Suprapubic skin (tissue), 4 donors: ENCODE results near the gene DSTN.
"Not testable (repeated sequence)": the region's sequence is repeated elsewhere in the genome, so short reads cannot be mapped to it uniquely, and the experiment has no call there.

Experiments used
- EP300 ChIP-seq: sonication (generic); formaldehyde crosslinking; IDR thresholded peaks from one replicate; pipeline ENCODE4 v1.6.1; 2017; ENCODE audit warnings: antibody characterized with exemption
- POLR2A ChIP-seq, 2 donors: fragments of 450-650 bp; IDR thresholded peaks; one replicate each; pipeline ENCODE4 v1.6.1; 2017; ENCODE audit warnings: antibody characterized with exemption in 2 of 2, mild to moderate bottlenecking in 2 of 2, moderate library complexity in 2 of 2
- POLR2AphosphoS5 ChIP-seq, 3 donors: sonication (generic); formaldehyde crosslinking; IDR thresholded peaks; one replicate each; pipeline ENCODE4 v1.6.1; 2017; ENCODE audit warnings: antibody characterized with exemption in 3 of 3
- TF ChIP-seq, protein P1 (sequence below), 2 donors: fragments of 200-600 bp in 1 of 2; fragments of 450-650 bp in 1 of 2; sonication (generic) in 1 of 2; IDR thresholded peaks; one replicate each; pipeline ENCODE4 v1.5.1; 2016 to 2019; ENCODE audit warnings: antibody characterized with exemption in 2 of 2, mild to moderate bottlenecking in 1 of 2, moderate library complexity in 1 of 2

DNA sequence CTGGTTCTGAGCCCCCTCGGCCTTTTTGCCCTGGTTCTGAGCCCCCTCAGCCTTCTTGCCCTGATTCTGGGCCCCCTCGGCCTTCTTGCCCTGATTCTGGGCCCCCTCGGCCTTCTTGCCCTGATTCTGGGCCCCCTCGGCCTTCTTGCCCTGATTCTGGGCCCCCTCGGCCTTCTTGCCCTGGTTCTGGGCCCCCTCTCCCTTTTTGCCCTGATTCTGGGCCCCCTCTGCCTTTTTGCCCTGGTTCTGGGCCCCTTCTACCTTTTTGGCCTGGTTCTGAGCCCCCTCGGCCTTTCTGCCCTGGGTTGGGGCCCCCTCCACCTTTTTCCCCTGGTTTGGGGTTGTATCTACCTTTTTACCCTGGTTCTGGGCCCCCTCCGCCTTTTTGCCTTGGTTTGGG is 89.5 kb downstream of the DSTN start:
- TF ChIP-seq POLR2A (IDR thresholded peaks at IDR 0.05); POLR2AphosphoS5 (IDR thresholded peaks at IDR 0.05); EP300: not testable (repeated sequence)
- TF ChIP-seq, protein P1, sequence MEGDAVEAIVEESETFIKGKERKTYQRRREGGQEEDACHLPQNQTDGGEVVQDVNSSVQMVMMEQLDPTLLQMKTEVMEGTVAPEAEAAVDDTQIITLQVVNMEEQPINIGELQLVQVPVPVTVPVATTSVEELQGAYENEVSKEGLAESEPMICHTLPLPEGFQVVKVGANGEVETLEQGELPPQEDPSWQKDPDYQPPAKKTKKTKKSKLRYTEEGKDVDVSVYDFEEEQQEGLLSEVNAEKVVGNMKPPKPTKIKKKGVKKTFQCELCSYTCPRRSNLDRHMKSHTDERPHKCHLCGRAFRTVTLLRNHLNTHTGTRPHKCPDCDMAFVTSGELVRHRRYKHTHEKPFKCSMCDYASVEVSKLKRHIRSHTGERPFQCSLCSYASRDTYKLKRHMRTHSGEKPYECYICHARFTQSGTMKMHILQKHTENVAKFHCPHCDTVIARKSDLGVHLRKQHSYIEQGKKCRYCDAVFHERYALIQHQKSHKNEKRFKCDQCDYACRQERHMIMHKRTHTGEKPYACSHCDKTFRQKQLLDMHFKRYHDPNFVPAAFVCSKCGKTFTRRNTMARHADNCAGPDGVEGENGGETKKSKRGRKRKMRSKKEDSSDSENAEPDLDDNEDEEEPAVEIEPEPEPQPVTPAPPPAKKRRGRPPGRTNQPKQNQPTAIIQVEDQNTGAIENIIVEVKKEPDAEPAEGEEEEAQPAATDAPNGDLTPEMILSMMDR (IDR thresholded peaks at IDR 0.05) = not testable (repeated sequence)
